Parathyroid adenoma (tissue), 2 donors: ENCODE measurements around the gene PRDM16.

Experiments used
- H2AFZ ChIP-seq: fragments of 300-600 bp; sonication (generic); one replicate; pipeline ENCODE4 v1.7.0; 2017; ENCODE audit warnings: antibody characterized with exemption, mild to moderate bottlenecking
- H3K27ac ChIP-seq: fragments of 300-600 bp; sonication (generic); one replicate; pipeline ENCODE4 v1.7.0; 2017
- H3K27me3 ChIP-seq: fragments of 300-600 bp; sonication (generic); one replicate; pipeline ENCODE4 v1.7.0; 2017; ENCODE audit warnings: low read length; ENCODE audit not compliant: control insufficient read depth, insufficient read depth
- H3K36me3 ChIP-seq: fragments of 300-600 bp; sonication (generic); one replicate; pipeline ENCODE4 v1.7.0; 2017; ENCODE audit warnings: low read length; ENCODE audit not compliant: control insufficient read depth, insufficient read depth
- H3K4me1 ChIP-seq: fragments of 300-600 bp; sonication (generic); one replicate; pipeline ENCODE4 v1.7.0; 2017; ENCODE audit warnings: control low read depth
- H3K4me2 ChIP-seq: fragments of 300-600 bp; sonication (generic); one replicate; pipeline ENCODE4 v1.7.0; 2017; ENCODE audit warnings: low read length
- H3K4me3 ChIP-seq: fragments of 300-600 bp; sonication (generic); one replicate; pipeline ENCODE4 v1.7.0; 2017; ENCODE audit warnings: low read depth, low read length
- H3K79me2 ChIP-seq: fragments of 300-600 bp; sonication (generic); one replicate; pipeline ENCODE4 v1.7.0; 2017; ENCODE audit warnings: control low read depth
- H3K9ac ChIP-seq: fragments of 300-600 bp; sonication (generic); one replicate; pipeline ENCODE4 v1.7.0; 2017; ENCODE audit warnings: mild to moderate bottlenecking
- H3K9me3 ChIP-seq: fragments of 300-600 bp; sonication (generic); one replicate; pipeline ENCODE4 v1.7.0; 2017; ENCODE audit warnings: low read length; ENCODE audit not compliant: control insufficient read depth
- TF ChIP-seq, protein P1 (sequence below): fragments of 300-600 bp; sonication (generic); IDR thresholded peaks from one replicate; pipeline ENCODE4 v1.7.0; 2017; ENCODE audit warnings: antibody characterized with exemption, mild to moderate bottlenecking
- donor health status: primary hyperparathyroidism.

PRDM16 gene

DNA sequence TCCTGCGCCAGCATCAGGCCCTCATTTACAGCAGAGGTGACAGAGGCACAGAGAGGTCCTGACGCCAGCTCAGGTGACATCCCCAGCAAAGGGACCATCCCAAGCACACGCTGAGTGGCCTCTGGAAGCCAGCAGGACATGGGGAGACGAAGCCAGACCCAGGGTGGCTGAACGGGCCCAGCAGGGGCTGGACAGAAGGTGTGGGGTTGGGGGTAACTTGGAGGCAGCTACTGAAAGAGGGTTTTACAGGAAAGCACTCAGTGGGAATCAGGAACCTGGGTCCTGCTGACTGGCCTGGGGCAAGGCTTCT is 383.8 kb downstream of the PRDM16 start:
- TF ChIP-seq, protein P1, sequence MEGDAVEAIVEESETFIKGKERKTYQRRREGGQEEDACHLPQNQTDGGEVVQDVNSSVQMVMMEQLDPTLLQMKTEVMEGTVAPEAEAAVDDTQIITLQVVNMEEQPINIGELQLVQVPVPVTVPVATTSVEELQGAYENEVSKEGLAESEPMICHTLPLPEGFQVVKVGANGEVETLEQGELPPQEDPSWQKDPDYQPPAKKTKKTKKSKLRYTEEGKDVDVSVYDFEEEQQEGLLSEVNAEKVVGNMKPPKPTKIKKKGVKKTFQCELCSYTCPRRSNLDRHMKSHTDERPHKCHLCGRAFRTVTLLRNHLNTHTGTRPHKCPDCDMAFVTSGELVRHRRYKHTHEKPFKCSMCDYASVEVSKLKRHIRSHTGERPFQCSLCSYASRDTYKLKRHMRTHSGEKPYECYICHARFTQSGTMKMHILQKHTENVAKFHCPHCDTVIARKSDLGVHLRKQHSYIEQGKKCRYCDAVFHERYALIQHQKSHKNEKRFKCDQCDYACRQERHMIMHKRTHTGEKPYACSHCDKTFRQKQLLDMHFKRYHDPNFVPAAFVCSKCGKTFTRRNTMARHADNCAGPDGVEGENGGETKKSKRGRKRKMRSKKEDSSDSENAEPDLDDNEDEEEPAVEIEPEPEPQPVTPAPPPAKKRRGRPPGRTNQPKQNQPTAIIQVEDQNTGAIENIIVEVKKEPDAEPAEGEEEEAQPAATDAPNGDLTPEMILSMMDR: no peak
- H3K9me3 ChIP-seq: no peaks in the 10 kb centered on the region
- H3K4me3 ChIP-seq: no peak overlapping the region
- H3K36me3 ChIP-seq: no peaks in the 10 kb centered on the region
- peaks cover 5% of the 10 kb centered on the region for H3K4me1 ChIP-seq
- no peaks in the 10 kb centered on the region for H3K79me2 ChIP-seq
- H2AFZ ChIP-seq: no peak overlapping the region
- no peak overlapping the region for H3K4me2 ChIP-seq
- no peak overlapping the region for H3K9ac ChIP-seq
- no peak overlapping the region for H3K27ac ChIP-seq
- no peaks in the 10 kb centered on the region for H3K27me3 ChIP-seq

- H3K27me3 ChIP-seq: no peaks in the 10 kb centered on the region
- no peaks in the 10 kb centered on the region for H3K79me2 ChIP-seq
- no peak overlapping the region for H3K27ac ChIP-seq
- H3K9ac ChIP-seq: no peak overlapping the region
- H3K36me3 ChIP-seq: no peaks in the 10 kb centered on the region
- TF ChIP-seq, protein P1: peak; percentile 89
- no peak overlapping the region for H2AFZ ChIP-seq
- H3K4me3 ChIP-seq: no peak overlapping the region
- H3K4me2 ChIP-seq: peak overlapping the region; percentile 65
- no peaks in the 10 kb centered on the region for H3K9me3 ChIP-seq
- peaks cover 5% of the 10 kb centered on the region for H3K4me1 ChIP-seq
Measured at GRCh38 chr1:3453203-3453761, 384.3 kb downstream of the PRDM16 start.

DNA sequence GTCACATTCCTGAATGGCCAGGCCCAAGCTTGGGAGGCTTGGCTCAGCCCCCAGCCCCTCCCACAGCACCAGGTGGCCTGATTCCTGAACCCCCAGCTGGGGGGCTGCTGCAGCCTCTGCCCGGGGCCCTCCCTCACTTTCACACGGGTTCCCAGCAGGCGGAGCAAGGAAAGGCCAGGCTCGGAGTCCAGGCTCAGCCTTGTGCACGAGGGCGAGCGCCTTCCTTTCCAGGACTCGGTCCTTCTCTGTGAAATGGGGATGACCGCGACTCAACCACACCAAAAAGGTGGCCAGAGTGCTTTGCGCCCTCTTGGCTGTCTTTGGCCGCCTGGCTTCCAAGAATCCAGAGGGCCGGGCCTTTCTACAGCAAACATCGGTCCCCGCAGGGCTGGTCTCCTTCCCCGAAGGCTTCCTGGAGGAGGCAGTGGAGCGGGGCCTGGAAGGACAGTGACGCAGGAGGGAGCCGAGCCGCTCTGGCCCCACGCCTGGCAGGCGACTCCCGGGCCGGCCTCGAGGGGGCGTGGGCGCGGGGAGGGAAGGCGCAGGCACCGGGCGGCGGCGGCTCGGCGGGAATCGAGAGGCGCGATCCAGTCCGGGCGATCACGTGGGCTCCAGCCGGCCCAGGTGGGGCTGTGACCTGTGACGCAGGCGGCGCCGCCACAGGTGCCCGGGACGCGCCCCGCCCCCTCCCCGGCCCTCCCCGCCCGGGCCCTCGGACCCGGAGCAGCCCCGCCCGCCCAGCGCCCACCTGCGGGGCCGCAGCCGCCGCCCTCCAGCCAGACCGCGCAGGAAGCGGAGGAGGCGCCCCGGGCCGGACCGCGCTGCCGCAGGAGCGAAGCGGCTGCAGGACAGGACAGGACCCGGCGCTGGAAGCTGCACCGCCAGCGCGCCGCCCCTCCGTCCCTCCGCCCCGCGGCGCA is 385.1 kb downstream of the PRDM16 start, which contains the start of gene ARHGEF16:
Gene ARHGEF16, plus strand, starts transcription at position 775 of the 920 bp plus-strand sequence. CDS start 8,420 bp downstream, outside the sequence.
- peak within 1 kb of the TSS; percentile 65 for H3K4me2 ChIP-seq
- TF ChIP-seq, protein P1: peak; percentile 23
- no peaks in the 10 kb centered on the region for H3K9me3 ChIP-seq
- H3K4me1 ChIP-seq: peaks cover 5% of the 10 kb centered on the region
- H3K36me3 ChIP-seq: no peaks in the 10 kb centered on the region
- H2AFZ ChIP-seq: peak within 1 kb of the TSS; percentile 64
- no peak within 1 kb of the TSS for H3K27ac ChIP-seq
- no peaks in the 10 kb centered on the region for H3K27me3 ChIP-seq
- peak within 1 kb of the TSS; percentile 58 for H3K4me3 ChIP-seq
- H3K9ac ChIP-seq: no peak within 1 kb of the TSS
- H3K79me2 ChIP-seq: no peaks in the 10 kb centered on the region

GRCh38 chr1:3454811-3455618 is 386.0 kb downstream of the PRDM16 start:
- Histone ChIP-seq H3K27me3 (no peaks in the 10 kb centered on the region), H3K9me3 (no peaks in the 10 kb centered on the region), H3K79me2 (no peaks in the 10 kb centered on the region), H3K4me2 (peak overlapping the region; percentile 64), H2AFZ (peak overlapping the region; percentile 62), H3K4me1 (peaks cover 5% of the 10 kb centered on the region), H3K27ac (no peak overlapping the region), H3K9ac (no peak overlapping the region), H3K36me3 (no peaks in the 10 kb centered on the region), H3K4me3 (peak overlapping the region; percentile 58)
- TF ChIP-seq, protein P1: no peak
